ENCODE data around the gene SAMD10. TPM values are rescaled to one million over a fixed set of nuclear protein-coding genes. Genes with fewer than 3 reads are reported as not detected.

The SAMD10 gene
- total and polyA plus RNA-seq, 2 of the 8 experiments (the other 6 are each of a cell fraction or from before 2014, with no cell fraction given): 3.0 to 5.2 TPM

GRCh38 chr20:63958471-63958870 is 21.0 kb downstream of the SAMD10 start (continued):
- TF ChIP-seq HDAC6 (IDR thresholded peaks at IDR 0.05; ENCODE audit: low read depth, low read length): no peak

Measured in H1 (cell line).